HepG2 (cell line): ENCODE data around the gene RFTN1.

Source experiments
- PHF21A ChIP-seq: sonication (generic); formaldehyde crosslinking; IDR thresholded peaks from 2 replicates; pipeline ENCODE4 v1.5.0; 2020; ENCODE audit warnings: mild to moderate bottlenecking, missing genetic modification reagents
- POLR2AphosphoS5 ChIP-seq: IDR thresholded peaks from 2 replicates; pipeline ENCODE4 v1.6.1; 2012; ENCODE audit warnings: low read depth, low read length

DNA sequence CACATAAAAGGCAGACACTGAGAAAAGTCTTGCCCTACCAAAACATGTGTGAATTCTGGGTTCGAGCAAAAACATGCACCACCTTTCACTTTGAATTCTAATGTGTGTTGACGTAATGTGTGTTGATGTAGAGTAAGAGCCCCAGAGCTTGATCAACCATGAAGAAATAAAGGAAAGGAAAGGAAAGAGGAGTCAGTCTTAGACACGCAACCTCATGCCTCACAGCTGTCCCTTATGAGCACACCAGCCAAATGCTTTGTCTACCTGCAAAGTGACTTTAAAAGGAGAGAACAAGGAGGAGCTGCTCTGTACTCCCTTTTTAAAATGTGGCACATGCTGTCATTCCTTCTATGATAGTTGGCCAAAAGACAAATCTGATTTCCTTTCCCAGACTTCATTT lies 80.8 kb downstream of the RFTN1 start:
- no peak for TF ChIP-seq PHF21A (CRISPR knock-in tag)
- TF ChIP-seq POLR2AphosphoS5 = no peak
